Esophagus squamous epithelium (tissue), 4 donors: ENCODE measurements around the gene MAD1L1.

ENCODE experiments used
- POLR2A ChIP-seq, 4 donors: fragments of 450-650 bp; IDR thresholded peaks; one replicate each; pipeline ENCODE4 v1.6.1; 2017; ENCODE audit warnings: antibody characterized with exemption in 4 of 4, mild to moderate bottlenecking in 4 of 4, moderate library complexity in 3 of 4
- TF ChIP-seq, protein P1 (sequence below), 6 experiments: fragments of 450-650 bp in 4 of 6; fragments of 200-600 bp in 2 of 6; sonication (generic) in 2 of 6; IDR thresholded peaks; one replicate each; pipeline ENCODE4 v1.5.1; 2016 to 2019; ENCODE audit warnings: antibody characterized with exemption in 6 of 6, mild to moderate bottlenecking in 4 of 6, moderate library complexity in 4 of 6

DNA sequence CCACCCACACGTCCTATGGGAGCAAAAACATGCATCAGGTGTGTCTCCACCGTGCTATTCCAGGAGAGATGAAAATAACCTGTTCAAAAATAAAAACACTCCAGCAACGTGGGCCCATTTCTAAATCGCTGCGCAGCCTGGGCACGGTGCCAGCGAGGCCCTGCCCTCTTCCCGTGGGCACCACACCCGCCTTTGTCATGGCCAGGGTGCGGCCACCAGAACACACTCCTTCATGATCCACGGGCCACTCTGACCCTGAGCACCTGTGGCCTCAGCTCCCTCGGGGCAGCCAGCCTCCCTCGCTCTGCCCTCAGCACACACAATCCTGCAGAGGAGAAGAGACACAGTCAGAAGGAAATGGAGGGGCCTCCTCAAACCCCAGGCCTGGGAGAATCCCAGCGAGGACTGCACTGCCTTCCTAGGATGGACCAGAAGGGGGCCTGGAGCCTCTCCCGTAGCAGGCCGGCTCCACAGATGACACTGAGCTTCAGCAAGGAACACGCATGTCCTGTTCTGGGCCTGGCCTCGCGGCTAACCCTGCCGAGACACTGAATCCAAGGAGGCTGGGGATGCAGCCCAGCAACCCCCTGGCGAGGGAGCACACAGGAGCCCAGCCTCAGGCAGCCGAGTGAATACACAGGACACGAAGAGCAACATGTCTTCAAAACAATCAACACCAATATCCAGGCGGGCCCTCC is 169.0 kb downstream of the MAD1L1 start:
- TF ChIP-seq, protein P1, sequence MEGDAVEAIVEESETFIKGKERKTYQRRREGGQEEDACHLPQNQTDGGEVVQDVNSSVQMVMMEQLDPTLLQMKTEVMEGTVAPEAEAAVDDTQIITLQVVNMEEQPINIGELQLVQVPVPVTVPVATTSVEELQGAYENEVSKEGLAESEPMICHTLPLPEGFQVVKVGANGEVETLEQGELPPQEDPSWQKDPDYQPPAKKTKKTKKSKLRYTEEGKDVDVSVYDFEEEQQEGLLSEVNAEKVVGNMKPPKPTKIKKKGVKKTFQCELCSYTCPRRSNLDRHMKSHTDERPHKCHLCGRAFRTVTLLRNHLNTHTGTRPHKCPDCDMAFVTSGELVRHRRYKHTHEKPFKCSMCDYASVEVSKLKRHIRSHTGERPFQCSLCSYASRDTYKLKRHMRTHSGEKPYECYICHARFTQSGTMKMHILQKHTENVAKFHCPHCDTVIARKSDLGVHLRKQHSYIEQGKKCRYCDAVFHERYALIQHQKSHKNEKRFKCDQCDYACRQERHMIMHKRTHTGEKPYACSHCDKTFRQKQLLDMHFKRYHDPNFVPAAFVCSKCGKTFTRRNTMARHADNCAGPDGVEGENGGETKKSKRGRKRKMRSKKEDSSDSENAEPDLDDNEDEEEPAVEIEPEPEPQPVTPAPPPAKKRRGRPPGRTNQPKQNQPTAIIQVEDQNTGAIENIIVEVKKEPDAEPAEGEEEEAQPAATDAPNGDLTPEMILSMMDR (IDR thresholded peaks at IDR 0.05), result peak in 1 of 6 experiments; percentile 45
- TF ChIP-seq POLR2A (IDR thresholded peaks at IDR 0.05), result no peak
